Stimulated activated CD4-positive, alpha-beta T cell treated with anti-CD3 and anti-CD28 coated beads, Interleukin-2, amount 100 ng/mL, for 48 hours (primary cell): ENCODE data around the gene LSM14A.
"Not testable (repeated sequence)": the region's sequence is repeated elsewhere in the genome, so short reads cannot be mapped to it uniquely, and the experiment has no call there.

Experiments used
- DNase-seq, 2 donors: peaks; one replicate each; pipeline ENCODE4 v3.0.0-alpha.2; 2020

LSM14A gene

GRCh38 chr19:34193439-34193838, 21.1 kb downstream of the LSM14A start:
- DNase-seq: no peak

DNA sequence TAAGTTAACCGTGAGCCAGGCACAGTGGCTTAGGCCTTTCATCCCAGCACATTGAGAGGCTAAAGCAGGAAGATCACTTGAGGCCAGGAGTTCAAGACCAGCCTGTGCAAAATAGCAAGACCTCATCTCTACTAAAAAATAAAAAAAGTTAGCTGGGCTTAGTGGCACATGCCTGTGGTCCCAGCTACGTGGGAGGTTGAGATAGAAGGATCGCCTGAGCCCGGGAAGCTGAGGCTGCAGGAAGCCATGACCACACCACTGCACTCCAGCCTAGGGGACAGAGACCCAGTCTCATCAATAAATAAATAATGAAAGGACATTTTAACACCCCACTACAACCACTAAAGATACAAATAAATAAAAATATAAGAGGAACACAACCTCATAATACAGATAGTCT, 21.6 kb downstream of the LSM14A start:
- DNase-seq: no peak

DNA sequence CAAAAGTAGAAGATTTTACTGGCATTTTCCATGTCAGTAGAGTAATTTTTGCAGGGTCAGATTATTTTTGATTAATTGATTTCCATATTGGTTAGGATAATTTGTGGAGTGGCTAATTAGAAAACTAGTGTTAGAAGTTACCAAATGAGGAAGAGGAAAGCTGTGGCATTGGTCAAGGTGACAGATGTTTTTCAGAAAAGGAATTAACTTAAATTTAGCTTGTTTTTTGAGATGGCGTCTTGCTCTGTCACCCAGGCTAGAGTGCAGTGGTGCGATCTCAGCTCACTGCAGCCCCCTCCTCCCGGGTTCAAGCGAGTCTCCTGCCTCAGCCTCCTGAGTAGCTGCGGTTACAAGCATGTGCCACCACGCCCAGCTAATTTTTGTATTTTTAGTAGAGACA, 28.8 kb downstream of the LSM14A start:
- no peak for DNase-seq

- not testable (repeated sequence) for DNase-seq
Observed at GRCh38 chr19:34205324-34205723, 33.0 kb downstream of the LSM14A start.

DNA sequence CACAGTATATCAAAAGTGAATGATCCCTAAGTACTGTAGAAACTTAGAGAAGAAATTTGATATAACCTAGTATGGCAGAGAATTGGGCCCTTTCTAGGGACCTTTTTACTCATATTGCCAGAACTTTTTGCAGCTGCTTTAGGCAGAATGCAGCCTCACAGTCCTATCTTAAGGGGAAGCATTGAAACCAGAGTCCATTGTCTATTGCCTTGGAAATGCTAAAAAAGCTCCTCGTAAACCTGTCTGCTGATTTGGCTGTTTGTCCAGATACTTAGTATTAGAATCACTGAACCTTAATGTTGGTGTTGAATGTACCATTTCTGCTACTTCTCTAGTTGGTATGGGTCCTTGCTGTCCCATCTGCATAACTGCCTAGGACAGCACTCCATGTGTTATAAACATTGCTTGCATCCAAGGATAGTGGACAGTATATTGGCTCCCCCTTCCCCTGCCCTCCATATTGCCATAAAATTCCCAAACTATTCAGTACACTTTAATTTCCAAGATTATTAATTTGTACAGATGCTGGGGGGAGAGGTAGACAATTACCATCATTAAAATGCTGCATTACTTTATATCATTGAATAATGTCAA, 36.1 kb downstream of the LSM14A start:
- DNase-seq: no peak

GRCh38 chr19:34209726-34210125, 37.4 kb downstream of the LSM14A start:
- no peak for DNase-seq

DNA sequence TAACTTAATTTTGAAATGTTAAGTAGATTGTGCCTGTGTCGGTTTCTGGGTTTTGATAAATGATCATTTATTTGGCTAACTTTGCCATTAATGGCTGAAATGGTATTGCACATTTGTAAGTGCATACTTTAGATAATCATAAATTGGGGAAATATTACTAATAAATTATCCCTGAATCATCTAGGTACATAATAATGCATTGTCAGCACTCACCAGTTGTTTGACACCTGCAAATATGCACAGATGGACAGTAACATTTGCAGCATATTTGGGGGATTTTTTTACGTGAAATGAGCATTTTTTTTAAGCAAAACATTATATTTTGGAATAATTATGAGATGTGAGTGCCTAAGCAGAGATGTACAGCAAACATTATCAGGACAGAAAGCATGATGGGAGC, 41.0 kb downstream of the LSM14A start:
- no peak for DNase-seq

GRCh38 chr19:34214040-34214439, 41.7 kb downstream of the LSM14A start:
- DNase-seq: no peak

- no peak for DNase-seq
Observed at GRCh38 chr19:34215006-34215665, 42.8 kb downstream of the LSM14A start.

DNA sequence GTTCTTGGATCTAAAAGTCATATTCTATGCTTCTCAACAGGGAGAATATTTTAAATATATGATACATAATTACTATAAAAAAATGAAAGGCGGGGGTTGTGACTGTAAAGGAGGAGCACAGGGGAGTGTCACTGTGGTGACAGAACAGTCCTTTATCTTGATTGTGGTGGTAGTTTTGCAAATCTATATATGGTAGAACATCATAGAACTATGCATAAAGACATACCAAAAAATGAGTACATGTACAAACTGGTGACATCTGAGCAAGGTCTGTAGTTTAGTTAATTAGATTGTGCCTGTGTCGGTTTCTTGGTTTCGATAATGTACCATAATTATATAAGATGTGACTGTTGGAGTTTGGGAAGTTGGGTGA, 43.3 kb downstream of the LSM14A start:
- DNase-seq: no peak

GRCh38 chr19:34216745-34217219, 44.5 kb downstream of the LSM14A start:
- DNase-seq: not testable (repeated sequence)

GRCh38 chr19:34217952-34218817, 45.9 kb downstream of the LSM14A start:
- DNase-seq: peak; percentile 51 to 53

DNA sequence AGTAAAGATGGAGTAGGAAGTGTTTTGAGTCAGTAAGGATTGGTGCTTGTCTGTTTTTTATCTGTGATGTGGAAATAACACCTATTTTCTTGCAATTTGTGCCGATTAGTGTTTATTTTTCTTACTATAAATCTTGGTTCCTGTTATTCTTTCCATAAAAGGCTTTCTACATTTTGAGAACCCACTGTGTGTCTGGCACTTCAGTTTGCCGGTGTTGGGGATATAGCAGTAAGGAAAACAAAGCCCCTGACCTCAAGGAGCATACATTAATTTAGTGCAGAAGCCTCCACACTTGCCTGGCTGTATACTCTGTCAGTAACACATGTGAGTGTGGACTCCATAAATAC, 46.5 kb downstream of the LSM14A start:
- no peak for DNase-seq

- peak; percentile 61 to 72 for DNase-seq
Observed at GRCh38 chr19:34220472-34221063, 48.3 kb downstream of the LSM14A start.

DNA sequence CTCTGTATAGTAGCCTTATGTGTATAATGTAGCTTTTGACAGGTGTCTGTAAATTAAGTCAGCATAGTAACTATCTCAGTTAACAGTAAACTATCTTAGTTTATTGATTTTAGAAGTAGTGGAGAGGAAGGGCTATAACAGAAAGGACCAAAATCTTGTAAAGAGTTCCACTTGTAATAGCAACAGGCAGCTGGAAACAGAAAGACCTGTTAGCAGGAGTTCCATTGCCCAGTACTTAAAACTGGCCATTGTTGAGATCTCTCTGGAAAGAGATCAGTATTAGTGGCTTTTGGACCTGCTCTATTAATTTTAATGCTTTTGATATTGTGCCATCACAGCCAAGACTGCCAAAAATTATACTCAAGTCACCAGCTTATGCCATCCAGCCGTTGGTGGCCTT, 50.1 kb downstream of the LSM14A start:
- no peak for DNase-seq

- DNase-seq: no peak
Observed at GRCh38 chr19:34224996-34225658, 52.8 kb downstream of the LSM14A start.

GRCh38 chr19:34225659-34226015, 53.3 kb downstream of the LSM14A start:
- no peak for DNase-seq

GRCh38 chr19:34226036-34226435, 53.7 kb downstream of the LSM14A start:
- DNase-seq: no peak

- DNase-seq: no peak
Observed at GRCh38 chr19:34228347-34228746, 56.0 kb downstream of the LSM14A start.

GRCh38 chr19:34228762-34229161, 56.5 kb downstream of the LSM14A start:
- DNase-seq: no peak

GRCh38 chr19:34229721-34230120, 57.4 kb downstream of the LSM14A start:
- DNase-seq: no peak

- no peak for DNase-seq
Observed at GRCh38 chr19:34230820-34231219, 58.5 kb downstream of the LSM14A start.

- no peak for DNase-seq
Observed at GRCh38 chr19:34231439-34231838, 59.1 kb downstream of the LSM14A start.
